Measurements from ENCODE around the gene CDK1.

The CDK1 gene

DNA sequence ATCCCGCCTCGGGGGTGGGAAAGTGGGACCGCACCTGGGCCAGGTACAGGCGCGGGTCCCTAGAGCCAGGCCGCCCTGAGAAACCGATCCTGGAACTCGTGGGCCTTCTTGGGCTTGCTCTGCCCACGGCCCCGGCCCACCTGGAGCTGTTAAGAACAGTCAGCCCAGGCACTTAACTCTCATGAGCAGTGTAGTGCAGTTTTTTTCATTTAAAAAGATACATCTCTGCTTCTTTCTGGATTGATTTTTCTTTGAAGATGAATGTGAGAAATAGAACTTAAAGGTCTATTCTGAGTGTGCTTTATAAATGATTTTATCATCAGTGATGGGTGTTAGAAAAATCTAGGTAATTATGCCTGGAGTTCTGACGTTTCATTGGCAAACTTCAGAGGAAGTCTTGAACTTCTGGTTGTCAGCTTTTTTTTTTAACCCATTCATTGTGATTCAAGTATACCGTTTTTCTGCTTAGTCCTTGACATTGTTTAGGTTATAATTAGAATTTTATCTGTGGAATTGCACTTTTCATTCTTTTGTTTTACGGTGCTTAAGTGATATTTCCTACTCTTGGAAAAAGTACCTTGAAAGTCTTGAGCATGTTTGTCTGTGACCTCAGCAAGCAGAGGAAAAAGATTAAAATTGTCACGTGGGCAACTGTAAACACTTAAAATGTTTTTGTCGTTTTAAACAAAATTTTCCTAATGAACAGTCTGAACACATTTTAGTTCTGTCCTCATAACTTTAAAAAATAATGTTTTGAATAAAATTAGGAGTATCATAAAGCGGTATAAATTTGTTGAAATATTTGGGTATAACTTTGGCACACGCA lies 906 bp downstream of the CDK1 start:
- DNase-seq (ENCODE audit: low spot score) = no peak

DNA sequence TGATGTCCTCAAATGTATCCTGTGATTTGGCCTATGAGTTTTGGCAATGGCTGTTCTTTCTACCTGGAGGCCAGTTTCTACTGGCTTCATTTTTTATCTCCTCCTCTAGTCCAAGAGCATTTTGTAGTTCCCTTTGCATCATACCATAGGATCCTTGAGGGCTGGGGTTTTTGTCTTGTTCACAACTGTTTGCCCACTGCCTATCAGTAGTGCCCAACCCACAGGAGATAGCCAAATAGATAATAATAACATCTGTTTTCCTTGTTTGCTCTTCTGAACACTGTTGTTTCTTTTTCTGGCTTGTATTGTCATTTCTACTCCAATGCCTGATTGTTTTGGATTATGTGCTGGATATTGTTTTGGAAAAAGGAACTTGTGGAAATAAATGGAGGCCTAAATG lies 3.4 kb downstream of the CDK1 start:
- no peak for DNase-seq (ENCODE audit: low spot score)

DNA sequence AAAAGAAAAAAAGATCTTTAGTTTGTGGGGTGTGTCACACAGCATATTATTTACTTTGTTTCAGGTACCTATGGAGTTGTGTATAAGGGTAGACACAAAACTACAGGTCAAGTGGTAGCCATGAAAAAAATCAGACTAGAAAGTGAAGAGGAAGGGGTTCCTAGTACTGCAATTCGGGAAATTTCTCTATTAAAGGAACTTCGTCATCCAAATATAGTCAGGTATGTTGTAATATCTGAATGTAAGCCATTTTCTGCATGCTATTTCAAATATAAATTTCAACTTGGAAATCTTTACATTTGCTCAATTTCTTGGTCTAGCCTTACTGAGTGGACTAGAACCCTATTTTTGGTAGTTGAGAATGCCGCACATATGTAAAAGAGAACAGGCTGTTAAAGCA lies 6.4 kb downstream of the CDK1 start:
- DNase-seq (ENCODE audit: low spot score) = no peak

DNA sequence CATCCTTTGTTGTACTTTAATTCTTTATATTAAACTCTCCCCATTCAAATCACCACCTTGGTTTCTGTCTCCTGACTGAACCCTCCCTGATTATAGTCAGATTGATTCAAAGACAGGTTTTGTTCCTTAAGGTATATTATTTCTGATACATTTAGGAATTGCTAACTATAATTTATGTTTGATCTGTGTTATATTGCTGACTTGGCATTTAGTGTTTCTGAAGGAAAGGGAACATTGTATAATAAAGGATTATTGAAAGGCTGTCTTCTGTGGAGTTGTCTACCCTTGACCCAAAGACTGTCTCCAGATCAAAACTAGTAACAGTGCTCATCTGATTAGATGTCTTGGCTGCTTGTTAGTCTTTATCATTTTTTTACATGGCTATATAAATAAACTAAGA lies 10.3 kb downstream of the CDK1 start:
- DNase-seq (ENCODE audit: low spot score) = no peak

DNA sequence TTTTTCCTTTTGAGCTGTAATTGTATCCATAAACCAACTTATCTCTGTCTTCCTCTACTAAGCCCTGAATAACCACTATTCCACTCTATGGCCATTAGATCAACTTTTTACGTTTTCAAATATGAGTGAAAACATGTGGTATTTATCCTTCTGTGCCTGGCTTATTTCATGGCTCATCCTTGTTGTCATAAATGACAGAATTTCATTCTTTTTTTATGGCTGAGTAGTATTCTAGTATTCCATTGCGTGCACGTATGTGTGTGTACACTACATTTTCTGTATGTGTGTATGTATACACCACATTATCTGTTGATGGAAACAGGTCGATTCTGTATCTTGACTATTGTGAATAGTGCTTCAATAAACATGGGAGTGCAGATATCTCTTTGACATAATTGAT lies 11.1 kb downstream of the CDK1 start:
- DNase-seq (ENCODE audit: low spot score) = no peak

DNA sequence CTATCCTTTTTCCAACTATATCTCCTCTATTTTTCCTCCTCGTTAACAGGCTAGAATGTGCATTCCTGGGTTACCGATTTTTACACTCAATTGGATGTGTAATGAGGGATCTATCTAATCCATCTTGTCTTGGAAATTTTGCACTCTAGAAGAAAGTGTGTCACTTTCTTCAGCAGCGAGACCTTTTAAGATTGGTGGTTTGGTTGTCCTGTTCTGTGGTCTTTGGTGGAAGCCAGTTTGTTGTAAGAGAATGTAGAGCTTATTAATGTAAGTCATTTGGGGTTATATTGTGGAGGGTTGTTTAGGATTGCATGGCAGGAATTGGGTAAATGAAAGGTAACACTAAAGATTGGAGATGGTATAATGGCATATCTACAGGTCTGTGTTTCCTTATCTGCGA lies 16.7 kb downstream of the CDK1 start:
- no peak for DNase-seq (ENCODE audit: low spot score)

DNA sequence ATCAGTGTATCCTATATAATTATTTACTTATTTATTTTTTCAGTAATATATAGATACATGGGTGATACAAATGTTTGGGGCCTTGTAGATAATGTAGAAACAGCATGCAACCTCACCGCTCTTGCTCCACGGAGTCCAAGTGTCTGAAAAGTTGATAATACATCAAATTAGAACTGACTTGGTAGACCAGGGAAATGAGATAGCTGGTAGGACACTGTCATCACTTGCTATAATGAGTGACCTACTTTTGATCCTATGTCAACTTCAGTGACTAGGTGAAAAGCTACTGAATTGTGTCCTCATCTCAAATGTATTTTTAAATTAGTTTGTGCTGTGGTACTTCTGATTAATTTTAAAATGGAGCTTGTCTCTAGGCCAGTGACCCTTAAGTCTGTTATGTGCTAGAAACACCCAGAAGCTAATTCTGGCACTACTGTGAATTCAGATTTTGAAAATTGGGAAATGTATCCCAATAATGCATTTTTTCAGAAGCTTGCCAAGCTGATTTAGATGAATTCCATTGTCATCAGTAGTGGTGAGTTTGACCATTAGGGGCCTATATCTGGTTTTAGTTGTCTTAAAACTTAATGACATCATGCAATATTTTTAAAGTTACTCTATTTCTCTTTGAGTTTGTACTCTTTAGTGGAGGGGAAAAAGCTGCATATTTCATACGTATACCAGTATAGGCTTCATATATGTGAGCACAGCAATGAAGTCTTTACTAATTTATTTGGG lies 17.4 kb downstream of the CDK1 start:
- DNase-seq (ENCODE audit: low spot score) = no peak

DNA sequence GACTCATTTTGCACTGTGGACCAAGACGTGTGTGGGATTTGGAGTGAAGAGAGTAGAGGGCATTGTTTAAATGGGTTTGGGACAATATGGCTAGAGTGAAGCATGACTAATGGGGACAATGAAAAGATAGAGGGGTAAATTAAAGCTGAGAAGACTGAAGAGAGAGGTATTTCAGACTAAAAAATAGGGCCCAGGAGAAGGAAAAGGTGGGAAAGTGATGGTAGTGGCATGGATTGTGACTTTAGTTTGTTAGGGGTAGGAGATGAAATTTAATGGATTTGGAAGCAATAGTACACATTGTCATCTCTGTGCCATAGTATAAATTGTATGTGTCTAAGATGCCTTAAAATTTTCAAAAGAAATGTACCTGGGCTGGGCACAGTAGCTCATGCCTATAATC lies 18.2 kb downstream of the CDK1 start:
- no peak for DNase-seq (ENCODE audit: low spot score)

DNA sequence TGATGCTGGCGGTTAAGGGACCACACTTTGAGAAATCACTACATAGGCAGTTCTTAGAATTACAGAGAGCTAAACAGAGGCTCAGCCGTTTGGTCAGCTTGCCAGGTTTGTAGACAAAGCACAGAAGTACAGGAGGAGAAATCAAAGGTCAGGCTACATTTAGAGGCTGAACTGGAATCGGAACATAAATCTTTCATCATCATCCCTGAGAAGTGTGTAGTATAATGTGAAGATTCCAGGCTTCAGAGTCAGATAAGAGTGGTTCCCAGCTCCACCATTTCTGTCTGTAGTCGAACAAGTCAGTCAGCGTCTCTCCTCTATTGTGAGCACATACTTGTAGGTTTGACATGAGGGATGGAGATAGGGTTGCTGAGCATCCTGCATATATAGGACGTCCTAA lies 18.9 kb downstream of the CDK1 start:
- no peak for DNase-seq (ENCODE audit: low spot score)

DNA sequence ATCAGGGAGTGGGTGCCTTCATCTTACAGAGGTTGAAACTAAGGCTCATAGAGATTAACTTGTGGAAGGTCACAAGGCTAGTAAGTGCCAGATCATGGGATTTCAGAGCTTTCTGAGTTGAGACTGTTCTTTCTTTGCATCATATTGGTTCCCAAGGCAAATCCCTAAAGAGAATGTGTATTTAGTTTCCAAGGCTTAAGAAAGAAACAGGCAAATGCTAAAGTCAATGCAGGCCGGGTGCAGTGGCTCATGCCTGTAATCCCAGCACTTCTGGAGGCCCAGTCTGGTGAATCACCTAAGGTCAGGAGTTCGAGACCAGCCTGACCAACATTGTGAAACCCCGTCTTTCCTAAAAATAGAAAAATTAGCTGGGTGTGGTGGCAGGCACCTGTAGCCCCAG lies 19.8 kb downstream of the CDK1 start:
- DNase-seq (ENCODE audit: low spot score) = no peak

DNA sequence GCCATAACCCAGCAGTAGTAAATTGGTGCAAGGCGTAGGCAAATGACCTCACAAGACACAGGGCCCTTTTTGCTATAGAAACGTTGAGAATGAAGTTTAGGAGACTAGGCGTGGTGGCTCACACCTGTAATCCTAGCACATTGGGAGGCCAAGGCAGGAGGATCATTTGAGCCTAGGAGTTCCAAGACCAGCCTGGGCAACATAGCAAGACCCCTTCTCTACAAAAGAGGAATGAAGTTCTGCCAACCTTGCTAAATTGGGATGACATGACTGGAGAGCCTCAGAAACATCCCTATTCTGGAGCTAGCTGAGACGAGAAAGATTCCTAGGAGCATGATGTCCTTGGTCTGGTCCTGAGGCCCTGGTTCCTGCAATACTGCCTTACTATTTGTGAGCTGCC lies 20.6 kb downstream of the CDK1 start:
- DNase-seq (ENCODE audit: low spot score) = no peak

DNA sequence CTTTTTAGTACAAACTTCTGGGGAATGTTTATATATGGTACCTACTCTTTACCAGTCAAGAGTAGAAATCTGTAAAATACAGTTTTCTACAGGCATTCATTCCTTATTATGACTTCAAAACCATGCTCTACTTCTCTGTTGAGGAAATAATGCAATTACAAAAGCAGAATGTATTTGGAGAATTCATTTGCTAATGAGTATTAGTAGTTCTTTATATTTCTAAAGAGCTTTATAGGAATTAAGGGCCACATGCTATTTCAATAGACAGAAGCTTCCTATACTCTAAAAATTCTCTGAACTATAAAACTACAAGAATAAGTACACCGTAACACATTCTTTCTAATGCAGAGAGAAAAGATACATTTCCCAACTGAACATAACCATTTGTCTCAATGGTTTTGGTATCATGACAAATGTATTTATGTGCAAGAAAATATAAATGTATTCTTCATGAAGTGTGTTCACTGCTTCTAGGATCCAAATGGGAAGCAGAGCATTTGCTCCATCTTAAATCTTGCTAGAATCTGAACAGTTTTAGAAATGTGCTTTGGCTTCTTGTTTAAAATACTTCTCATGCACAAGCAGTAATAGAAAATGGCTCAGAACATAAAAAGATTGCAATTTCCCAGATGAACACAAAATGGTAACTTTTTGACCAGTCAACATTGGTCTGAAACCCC lies 21.8 kb downstream of the CDK1 start:
- DNase-seq (ENCODE audit: low spot score) = no peak

DNA sequence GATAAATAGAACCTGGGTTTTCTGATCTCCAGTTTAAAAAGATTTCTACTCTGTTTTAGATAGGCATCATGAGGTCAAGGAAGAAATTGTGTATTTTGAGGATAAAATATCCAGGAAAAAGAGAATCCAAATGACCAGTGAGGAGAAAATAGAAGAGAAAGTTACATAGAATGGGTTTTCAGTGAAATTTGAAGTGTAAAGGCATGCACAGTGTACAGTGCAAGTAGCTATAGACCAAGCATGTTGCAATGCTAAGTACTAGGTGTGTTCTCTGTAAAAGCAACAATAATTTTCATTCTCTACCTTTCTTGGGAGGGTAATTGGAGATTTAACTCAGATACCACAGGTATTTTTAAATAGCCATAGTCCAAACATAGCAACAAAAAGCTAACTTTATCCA lies 22.6 kb downstream of the CDK1 start:
- DNase-seq (ENCODE audit: low spot score) = no peak

DNA sequence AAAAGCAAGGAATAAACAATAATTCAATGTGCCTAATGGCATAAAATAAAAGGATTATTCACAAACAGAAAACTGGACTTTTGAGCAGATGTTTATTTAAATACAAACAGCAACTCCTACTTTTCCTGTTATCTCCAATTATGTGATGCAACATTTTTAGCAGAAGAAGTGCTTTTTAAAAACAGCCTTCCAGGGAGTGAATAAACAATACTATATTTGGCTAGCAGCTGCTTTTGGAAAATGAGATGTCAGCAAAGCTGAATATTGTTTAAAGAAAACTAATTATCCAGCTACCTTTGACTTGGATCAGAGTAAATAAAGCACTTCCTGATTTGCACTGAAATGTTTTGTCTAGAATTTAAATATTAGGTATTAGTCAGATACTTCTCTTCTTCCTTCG lies 23.2 kb downstream of the CDK1 start:
- DNase-seq (ENCODE audit: low spot score) = no peak

DNA sequence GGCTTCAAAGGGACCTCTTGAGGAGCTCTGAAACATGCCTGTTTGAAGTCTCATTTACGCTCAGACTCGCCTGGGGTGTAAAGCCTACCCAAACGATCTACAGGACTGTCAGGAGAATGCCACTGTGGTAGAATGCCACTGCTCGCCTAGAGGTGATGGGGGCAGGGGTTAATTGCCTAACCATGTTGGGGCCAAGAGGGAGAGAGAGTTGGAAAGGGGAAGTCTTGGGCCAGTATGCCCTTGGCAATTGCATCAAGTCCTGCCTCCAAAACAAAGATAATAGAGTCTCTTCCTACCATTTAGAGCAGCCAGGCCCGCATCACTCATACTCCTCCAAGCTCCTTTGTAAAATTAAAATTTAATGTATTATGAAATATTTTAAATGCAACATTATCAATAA lies 25.2 kb downstream of the CDK1 start:
- DNase-seq (ENCODE audit: low spot score) = no peak

DNA sequence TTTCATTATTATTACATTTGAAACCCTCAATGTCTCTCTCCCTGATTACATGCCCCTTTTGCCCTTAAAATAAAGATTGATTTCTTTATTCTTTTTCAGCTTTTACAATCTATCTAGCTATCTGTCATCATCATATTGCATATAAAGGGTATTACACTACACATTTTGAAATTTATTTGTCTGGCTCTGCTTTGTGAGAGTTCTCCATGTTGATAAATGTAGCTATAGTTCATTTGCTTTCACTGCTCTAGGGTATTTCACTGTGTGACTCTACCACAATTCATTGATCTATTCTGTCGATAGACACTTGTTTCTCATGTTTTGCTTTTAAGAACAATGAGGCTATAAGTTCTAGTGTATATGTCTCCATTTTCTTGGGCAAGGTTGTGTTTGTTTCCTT lies 25.6 kb downstream of the CDK1 start:
- DNase-seq (ENCODE audit: low spot score) = no peak

DNA sequence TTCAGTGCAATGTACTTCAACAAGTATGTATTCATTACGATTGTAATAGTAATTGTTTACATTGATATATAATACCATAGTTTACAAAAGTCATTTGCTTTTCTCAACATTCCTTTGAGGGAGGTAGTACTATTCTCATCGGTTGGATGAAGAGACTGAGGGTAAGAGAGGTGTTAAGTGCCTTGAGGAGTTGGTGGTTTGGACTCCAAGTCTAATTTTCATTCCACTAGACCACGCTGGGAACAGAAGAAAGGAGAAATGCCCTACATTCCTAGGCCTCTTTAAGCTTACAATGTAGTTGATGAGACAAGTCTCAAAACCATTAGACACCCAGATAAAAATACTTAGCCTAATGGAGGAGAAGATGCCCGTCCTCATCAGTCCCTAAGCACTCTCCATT lies 28.6 kb downstream of the CDK1 start:
- no peak for DNase-seq (ENCODE audit: low spot score)

DNA sequence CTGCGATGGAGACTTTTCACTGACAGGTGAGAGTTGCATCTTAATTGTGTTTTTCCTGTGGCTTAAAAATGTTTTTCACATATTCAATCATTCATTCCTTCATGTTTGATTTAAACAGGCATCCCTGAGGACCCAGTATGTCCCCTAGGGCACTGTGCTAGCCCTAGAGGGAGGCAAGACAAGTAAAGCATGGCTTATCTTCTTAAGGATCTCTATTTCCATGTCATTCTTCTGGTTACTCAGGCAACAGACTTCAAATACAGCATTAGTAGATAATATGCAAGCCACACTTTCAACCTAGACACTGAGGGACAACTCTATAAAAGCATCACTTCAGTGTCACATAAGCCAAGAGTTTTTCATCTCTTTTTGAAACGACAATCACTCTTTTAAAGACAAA lies 29.2 kb downstream of the CDK1 start:
- DNase-seq (ENCODE audit: low spot score) = no peak

DNA sequence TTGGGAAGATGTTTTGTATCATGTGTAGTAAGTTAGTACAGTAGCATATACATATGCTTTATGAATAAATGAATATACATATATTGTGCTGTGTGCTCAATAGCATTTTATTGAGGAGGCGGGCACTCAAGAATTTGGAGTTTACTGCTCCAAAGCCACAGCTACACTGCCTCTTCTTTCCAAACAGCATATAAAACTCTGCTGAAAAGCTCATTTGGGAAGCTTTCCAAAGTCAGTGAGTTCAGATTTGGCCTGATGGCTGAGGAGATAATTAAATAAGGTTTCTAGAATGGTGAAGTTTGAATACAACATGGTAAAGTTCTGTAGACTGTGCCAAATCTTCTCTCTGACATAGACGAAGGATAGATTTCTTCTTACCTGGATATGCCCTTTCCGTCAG lies 29.8 kb downstream of the CDK1 start:
- DNase-seq (ENCODE audit: low spot score) = no peak

DNA sequence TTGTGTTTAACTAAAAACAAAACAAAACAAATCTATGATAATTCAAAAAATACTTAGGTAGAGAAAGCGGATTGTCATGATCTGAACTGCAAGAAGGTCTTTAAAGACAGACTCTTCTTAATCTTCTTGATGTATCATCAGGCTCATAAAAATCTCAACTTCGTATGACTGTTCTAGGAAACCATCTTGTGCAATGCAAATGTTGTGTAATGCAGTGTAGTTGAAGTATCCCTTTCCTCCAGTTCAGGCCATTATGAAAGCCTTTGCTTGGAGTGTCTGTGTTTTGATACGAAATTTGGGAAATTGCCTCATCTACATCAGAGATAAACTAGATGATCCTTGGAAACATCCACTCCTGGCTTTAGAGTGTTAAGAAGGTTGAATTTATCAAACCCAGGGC lies 30.9 kb downstream of the CDK1 start:
- no peak for DNase-seq (ENCODE audit: low spot score)

DNA sequence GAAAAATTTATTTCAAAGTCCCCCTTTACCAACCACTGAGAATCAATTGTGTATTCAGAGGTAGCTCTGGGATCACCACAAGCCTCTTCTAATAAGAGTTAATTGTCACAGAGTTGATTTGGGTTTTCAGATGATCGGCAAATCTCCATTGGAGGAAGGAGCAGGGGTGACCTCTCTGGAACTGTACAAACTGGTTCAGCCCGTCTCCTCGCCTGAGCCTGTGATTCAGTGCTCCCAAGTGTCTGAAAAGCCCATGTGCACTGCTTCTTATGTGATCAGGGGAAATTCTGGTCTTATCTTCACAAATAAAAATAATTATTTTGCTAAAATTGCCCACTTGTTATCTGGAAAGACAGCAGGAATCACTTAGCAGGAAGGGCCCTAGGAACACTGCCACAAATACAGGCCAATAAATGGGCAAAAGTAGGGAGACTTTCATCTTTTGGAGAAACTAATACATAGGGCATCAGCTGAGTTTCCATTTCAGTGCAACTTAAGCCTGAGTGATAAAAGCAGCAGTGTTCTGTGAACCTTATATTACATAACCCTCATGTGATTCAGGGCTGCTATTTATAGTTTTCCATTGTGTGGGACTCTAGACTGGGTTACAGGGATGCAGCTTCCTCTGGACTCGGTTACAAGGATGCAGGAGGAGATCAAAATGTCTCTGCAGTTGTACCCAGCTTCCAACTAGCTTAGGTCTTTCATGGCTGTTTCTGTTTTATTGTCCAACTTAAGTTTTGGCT lies 32.3 kb downstream of the CDK1 start:
- peak; percentile 27 for DNase-seq (ENCODE audit: low spot score)

DNA sequence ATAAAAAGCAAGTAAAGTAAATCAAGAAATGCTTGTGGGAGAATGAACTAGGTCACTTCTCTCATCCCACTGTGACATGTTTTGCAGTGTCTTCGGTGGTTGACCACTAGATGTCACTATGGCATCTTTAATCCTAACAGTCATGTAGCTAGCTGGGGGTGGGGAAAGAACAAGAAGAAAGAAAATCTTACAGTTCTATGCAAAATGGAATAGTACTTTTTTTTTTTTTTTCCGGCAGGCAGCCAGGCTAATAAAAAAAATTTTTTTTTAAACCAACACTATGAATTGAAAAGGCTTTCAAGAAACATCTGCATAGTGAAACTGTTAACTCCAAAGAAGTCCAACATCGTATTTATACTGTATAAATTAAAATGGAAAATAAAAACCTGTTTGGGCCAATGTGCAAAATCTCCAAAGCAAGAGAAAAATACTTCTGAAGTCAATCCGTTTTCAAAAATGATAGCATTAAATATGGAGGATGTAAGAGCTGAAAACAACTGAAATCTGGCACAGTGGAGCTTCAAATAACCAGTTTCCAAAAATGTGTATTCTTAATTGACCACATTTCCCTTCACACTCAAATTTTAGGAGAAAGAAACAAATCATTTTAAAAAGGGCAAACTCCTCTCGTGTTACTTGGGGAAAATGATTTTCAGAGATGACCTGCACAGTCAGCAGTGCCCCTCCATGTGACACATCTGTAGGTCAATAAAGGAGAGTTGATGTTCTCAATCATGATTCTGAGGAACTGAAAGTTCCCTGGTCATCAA lies 38.5 kb downstream of the CDK1 start:
- peak; percentile 95 for DNase-seq (ENCODE audit: low spot score)
